GM19452 (cell line): ENCODE measurements around the gene MAP4K5.
"Not testable (repeated sequence)": the region's sequence is repeated elsewhere in the genome, so short reads cannot be mapped to it uniquely, and the experiment has no call there.

Source experiments
- ATAC-seq: cut with Tn5 transposase; IDR thresholded peaks from one replicate; pipeline ENCODE4 v1.9.1; 2021; ENCODE audit not compliant: unreplicated experiment

Gene MAP4K5

DNA sequence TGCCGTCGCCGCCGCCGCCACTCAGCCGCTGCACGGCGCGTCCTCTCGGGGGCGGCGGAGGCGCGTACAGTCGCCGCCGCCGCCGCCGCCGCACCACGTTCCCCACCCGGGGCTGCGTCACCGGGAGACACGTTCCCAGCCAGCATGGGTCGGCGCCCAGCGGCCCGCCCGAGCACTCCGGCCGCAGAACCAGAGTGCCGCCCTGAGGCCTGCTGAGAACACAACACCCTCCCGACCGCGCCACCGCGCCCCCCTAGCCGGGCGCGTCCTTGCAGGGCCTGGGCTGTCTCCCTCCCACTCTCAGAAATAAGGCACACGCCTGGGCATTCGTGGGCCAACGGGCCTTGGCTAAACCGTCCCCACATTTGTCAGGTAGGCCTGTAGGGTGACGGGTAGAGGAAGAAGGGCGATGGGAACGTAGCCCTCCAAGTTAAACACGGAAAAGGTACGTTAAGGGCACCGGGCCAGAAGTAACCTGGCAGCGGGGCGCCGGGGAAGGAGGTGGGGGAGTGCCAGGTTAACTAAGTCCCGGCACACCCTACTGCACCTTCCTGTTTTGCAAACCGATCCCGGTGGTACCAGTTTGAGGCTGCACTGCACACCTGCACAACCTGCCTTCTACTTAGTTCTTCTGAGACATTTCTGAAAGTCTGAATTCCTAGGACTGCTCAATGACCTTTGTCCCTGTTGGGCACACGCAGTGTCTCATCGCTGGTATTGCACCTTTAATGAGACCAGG, at the start of gene MAP4K5:
Gene MAP4K5, minus strand, starts transcription at position 68 of the 739 bp plus-strand sequence. CDS start 520 bp downstream, outside the sequence.
- peak; percentile 98 for ATAC-seq

DNA sequence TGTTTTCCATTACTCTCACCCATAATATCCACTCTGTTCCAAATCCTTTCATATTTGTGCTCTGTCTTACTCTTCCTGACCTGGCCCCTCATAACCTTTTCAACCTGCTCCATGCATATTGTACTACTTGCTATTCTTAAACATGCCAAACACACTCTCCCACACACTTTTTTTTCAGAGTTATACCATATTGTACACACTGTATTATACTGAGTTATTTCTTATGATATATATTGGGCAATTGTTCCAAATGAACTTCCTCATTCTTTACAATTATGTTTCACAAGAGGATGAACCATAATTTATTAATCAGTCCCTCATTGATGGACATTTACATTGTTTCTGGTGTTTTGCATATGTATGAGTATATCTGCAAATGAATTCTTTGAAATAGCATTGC, 46.1 kb upstream of the MAP4K5 start:
- no peak for ATAC-seq

DNA sequence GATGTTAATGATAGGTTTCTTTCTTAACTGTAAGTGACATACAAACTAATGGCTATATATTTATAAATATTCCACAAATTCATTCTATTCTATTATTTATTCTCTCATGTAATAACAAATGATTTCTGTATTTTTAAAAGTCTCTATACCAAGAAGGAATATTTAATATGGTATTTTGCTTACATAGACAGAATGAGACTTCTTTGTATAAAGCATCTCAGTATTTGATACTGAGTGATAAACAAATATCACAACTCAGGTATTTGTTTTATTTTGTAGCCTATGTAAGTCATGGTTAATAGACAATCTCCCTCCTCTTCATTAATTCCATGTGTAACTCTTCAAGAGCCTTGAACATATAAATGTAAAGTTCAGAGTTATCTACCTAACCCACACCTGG, 45.6 kb upstream of the MAP4K5 start:
- no peak for ATAC-seq

DNA sequence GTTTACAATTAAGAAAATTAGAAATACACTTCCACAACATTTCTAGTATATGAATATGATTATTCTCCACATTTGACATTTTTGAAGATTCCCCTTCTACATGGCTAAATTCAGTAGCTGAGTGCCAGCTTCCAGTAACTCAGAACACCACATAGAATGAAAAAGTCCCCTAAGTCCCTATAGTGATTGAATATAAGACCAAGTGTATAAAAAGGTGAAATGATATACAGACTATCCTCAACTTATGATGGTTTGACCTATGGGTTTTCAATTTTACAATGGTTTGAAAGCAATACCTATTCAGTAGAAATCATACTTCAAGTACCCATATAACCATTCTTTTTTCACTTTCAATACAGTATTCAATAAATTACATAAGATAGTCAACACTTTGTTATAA, 43.4 kb upstream of the MAP4K5 start:
- no peak for ATAC-seq

DNA sequence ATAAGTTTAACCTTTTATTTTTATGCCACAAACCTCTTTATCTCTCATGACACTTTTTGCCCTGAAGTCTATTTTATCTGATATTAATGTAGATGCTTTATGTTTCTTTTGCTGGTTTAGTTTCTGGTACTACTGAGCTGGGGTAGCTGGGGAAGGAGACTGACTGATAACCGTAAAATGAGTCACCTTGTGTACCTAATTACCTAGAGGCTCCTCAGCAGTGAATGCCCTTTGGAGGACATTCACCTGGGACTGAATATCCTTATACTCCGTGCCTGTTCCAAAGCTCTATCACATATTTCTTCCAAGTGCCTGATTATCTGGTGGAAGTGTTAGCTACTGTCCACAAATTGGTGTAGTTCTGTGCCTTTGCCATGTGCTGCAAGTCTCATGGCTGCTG, 41.5 kb upstream of the MAP4K5 start:
- no peak for ATAC-seq

DNA sequence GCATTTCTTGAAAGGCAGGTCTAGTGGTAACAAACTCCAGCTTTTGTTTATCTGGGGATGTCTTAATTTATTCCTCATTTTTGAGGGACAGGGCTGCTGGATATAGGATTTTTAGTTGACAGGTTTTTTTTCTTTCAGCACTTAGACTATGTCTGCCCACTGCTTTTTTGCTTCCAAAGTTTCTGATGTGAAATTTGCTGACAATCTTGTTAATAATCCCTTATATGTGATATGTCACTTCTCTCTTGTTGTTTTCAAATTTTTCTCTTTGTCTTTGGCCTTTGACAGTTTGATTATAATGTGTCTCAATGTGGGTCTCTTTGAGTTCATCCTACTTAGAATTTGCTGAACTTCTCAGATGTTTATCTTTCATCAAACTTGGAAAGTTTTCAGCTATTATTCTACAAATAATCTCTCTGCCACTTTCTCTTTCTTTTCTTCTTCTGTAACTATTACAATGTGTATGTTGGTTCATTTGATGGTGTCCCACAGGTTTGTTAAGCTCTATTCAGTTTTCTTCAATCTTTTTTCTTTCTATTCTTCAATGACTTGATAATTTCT, 37.4 kb upstream of the MAP4K5 start:
- no peak for ATAC-seq

DNA sequence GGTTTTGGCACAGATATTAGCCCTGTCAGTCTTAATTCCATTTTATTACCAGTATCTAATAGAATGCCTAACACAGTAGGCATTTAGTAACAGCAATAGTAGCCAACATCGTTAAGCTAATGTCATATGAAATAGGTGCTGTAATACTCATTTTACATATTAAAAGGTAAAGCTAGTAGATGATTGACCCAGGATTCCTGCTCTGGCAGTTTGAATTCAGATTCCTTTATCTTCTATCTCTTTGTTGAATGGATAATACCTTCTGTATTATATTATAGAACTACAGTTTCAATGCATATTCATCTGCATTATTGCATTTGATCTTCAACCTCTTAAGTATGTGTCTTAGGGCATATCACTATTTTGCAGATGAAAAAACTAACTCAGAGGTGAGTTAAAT, 30.5 kb upstream of the MAP4K5 start:
- no peak for ATAC-seq

DNA sequence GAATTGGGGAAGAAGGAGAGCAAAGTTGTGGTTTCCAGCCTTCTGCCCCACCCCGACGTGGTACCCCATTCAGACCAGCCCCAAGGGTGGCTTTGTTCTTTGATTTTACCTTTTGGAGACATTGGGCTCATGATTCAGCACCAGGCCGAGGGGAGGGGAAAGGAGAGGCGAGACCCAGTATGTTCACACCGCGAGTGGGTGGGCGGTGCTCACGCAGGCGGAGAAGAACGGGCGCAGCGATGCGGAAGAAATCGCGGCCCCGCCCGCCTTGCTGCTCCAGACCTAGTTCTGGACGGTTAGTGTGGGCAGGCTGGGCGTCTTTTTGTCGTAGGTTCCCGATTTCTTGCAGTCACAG, 28.5 kb upstream of the MAP4K5 start:
- no peak for ATAC-seq

DNA sequence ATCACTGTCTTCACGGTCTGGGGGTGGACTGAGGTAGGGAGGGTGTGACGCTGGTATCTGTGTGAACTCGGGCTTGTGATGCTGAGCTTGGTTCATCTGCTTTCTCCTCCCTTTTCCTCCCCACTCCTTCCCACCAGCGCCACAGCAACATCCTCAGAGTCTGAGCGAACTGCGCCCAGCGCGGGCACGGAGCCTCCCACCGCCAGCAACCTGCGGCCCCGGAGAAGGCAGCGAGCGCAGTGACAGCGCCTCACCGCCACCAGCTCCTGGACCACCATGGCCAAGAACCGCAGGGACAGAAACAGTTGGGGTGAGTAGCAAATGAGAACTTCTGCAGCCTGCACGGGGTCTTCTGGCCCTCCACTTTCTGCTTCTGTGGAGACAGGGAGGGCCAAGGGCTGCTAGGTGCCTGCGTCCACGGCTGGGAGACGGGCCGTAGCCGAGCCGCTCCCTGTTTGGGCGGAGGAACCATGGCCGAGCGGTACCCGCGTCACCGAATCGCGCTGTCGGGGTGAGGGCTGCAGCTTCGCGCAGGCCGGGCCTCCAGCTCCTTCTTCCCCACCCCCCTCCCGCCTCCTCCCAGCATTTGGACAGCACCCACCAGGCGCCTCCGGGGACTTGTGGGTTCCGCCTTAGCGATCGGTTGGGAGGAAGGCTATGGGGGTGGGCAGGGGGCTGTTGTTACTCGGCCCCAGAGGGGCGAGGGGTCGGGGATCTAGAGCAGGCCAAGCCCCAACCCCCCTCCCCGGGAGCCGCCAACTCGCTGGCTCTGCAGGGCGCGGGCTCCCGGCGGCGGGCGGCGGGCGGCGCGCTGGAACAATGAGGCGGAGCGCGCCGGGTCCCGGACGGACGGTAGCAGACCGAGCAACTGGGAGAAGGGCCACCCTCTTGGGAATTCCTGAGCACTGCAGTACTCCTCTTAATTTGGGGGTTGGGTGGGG, 27.9 kb upstream of the MAP4K5 start, which contains the start of gene ATL1:
Gene ATL1, plus strand, starts transcription at position 156 of the 941 bp plus-strand sequence. Its CDS starts 121 bp downstream, at position 277.
- no peak for ATAC-seq

DNA sequence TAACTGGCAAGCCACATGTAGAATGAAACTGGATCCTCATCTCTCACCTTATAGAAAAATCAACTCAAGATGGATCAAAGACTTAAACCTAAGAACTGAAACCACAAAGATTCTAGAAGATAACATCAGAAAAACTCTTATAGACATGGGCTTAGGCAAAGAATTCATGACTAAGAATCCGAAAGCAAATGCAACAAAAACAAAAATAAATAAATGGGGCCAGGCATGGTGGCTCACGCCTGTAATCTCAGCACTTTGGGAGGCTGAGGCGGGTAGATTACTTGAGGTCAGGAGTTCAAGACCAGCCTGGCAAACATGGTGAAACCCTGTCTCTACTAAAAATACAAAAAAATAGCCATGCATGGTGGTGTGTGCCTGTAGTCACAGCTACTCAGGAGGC, 20.4 kb upstream of the MAP4K5 start:
- not testable (repeated sequence) for ATAC-seq

DNA sequence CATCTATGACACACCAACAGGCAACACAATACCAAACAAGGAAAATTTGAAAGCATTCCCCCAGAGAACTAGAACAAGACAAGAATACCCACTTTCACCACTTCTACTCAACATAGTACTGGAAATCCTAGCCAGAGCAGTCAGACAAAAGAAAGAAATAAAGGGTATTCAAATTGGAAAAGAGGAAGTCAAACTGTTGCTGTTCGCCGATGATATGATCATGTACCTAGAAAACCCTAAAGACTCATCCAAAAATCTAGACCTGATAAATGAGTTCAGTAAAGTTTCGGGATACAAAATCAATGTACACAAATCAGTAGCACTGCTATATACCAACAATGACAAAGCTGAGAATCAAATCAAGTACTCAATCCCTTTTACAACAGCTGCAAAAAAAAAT, 19.5 kb upstream of the MAP4K5 start:
- no peak for ATAC-seq

DNA sequence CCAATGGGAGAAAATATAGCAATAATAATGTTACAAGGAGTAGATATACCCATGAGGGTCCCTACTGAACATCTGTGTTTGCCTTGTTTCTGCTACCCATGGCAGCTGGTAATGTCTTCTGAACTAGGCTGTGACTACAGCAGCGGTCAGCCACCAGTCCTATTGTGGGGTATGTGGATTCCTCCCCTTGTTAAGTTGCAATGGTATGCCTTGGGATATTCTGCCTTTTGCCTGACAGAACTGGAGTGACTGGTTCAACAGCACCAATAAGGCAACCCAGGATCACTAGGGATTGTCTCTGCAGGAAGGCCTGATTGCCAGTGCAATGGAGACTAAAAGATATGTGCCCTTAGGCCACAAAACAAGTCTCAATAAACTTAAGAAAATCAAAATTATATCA, 17.9 kb upstream of the MAP4K5 start:
- no peak for ATAC-seq

DNA sequence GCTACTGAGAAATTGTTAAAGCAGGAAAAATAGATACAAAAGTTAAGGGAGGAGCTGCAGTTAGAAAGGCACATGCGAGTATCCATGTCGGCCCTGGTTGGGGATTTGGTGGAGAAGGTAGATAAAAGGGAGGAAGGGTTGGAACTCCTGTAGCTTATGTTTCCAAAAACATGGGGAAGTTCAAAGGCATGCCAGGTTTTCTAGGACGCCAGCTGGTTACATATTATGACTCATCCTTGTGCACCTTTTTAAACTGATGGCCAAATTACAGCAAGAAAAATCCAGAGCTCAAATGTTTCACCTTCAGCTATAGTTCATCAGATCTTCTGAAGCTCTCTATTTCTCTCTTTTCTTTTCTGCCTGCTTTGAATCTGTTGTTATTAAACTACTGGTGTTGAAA, 13.2 kb upstream of the MAP4K5 start:
- ATAC-seq, result no peak

DNA sequence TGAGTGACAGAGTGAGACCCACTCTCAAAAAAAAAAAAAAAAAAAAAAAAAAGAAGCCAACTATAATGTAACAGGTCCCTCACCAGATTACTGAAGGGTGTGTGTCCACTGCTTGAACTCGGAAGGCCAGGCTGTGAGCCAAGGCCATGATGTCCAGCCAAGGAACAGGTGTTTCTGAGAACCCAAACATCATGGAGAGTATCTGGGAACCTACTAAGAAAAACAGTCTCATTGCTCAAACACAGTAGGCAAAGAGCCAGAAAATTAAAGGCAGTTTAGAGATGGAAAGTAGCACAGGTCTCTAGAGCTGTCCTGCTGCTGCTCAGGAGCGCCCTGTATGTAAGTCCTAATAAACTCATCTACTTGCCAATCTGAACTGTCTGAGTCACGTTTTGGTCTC, 12.5 kb upstream of the MAP4K5 start:
- ATAC-seq, result no peak

DNA sequence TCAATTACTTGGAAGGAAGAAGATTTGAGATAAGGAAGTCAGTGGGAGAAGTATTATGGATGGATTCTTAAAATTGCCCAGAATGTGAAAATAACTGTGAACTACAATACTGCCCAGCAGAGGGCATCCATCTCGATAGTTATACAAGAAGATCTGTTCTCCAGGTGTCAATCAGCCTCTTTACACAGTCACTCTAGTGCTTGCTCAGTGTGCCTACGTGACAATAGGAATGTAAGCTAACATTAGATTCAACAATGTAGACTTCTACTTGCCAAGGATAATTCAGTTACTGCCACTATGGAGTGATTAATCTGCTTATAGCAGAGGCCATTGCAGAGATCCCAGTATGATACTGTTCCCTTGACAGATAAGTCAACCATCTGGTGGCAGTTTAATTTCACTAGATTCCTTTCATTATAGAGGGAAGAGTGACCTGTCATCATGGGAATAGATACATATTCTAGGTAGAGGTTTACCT, 10.6 kb upstream of the MAP4K5 start:
- no peak for ATAC-seq

DNA sequence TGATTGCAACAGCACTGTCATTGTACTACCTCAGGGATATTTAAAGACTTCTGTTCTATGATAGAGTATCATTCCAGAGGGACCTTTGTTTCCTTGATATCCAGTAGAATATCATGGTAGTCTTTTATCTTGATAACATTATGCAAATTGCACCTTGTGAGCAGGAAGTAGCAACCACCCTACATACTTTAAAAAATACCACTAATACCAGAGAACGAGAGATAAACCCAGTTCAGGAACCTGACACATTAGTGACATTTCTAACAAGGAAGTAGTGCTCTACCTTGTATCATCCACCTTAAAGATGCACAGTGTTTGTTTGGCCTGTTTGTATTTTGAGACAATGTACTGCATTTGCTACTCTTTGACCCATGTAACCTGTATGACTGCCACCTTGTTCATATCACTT, 8.8 kb upstream of the MAP4K5 start:
- no peak for ATAC-seq

DNA sequence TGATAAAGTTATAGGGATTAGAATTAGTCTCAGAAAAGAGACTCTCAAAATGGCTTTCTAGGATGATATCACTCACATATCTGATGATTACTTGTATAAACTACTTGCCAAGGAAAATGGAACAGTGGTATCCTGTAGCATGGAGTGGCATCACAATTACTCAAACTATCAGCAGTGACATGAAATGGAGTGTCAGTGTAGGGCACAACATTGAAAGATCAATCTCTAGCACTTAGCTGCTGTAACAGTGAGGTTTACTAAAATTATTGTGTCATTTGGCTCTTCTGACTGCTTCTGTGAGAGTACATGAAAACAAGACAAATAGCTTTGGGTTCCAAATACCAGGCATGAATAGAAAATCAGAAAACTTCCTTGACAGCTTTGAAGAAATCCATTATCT, 6.7 kb upstream of the MAP4K5 start:
- ATAC-seq, result no peak

DNA sequence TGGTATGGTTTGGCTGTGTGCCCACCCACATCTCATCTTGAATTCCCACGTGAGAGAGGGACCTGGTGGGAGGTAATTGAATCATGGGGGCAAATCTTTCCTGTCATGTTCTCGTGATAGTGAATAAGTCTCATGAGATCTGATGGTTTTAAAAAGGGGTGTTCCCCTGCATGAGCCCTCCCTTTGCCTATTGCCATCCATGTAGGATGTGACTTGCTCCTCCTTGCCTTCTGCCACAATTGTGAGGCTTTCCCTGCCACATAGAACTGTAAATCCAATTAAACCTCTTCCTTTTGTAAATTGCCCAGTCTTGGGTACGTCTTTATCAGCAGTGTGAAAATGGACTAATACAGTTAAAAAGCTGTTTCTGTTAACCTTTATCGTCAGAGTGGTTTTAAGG, 5.7 kb upstream of the MAP4K5 start:
- not testable (repeated sequence) for ATAC-seq

DNA sequence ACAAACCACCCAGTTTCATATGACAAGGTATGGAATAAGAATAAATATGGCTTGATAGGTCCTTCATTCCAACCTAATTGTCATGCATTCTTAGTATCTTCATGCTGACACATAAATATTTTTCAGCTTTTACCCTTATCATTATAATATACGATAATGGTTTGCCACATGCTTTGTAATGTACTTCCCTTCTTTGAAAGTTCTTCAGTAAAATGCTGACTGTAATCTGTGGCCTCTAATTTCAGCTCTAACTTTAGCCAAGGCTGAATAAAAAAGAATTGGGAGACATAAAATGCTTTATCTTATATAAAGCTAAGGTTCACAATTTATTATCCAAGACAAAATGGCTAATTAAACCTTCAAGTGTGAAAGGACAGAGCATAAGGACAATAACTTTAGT, 2.6 kb upstream of the MAP4K5 start:
- no peak for ATAC-seq

DNA sequence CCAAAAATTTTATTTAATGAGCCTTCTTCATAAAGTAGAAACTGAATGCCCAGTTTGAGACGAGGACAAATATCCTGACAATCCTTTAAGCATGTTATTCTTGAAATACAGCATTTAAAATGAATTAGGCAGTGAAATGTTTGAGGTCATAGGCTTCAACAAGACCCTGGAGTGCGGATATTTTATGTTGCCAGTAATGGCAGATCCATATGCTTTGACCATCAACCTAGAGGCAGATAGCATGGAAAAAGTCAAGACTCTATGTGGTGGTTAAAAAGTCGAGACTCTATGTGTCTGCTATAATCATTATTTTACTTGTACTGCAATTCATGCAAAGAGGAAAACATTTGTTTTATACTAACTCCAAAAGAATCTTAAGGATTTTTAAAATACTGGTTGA, 2.0 kb upstream of the MAP4K5 start:
- ATAC-seq, result no peak

DNA sequence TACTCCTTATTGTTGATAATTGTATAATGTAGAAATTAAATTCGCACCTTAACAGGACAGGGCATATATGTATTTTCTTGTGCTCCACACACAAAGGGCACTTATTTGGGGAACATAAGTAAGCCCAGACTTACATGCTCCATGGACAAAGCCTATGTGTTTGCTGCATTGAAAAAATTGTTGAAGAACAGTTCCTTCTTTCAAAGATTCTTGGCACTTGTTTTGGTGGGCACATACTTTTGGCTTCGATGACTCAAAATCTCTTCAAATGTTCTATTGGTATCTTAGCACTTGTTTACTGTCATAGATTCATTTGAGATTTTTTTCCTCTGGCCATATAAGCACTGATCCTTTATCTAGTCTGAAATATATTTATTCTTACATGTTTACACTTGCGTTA, 1.4 kb upstream of the MAP4K5 start:
- ATAC-seq, result no peak

DNA sequence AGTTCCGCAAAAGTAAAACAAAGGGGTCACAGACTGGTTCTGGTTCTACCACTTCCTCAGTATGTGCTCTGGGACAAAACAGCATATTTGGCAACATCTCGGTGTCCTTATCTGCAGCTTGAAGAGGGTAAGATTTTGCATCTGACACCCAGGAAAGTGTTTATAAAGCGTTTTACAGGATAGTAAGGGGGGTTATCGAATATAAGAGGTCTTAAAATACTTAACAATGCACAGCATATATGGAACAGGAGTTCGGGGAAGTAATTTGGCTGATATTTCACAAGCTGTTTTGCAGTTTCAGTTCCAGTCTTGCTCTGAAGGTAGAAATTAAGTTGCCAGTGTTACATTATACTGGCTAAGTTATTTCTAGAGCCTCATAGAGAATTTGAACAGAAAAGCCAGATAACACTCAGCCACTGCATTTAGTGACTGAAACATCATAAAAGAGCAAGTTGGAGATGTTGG, 904 bp upstream of the MAP4K5 start:
- ATAC-seq, result peak; percentile 16
